OCI-LY7 (cell line): Measurements from ENCODE around the gene RSAD2. TPM values are rescaled to one million over a fixed set of nuclear protein-coding genes. Genes with fewer than 3 reads are reported as not detected.
"Not testable (repeated sequence)": the region's sequence is repeated elsewhere in the genome, so short reads cannot be mapped to it uniquely, and the experiment has no call there.

Experiments
- BruUV-seq: library from RNA; stranded (reverse); fragments of 400-500 nt; replicated peaks from 2 replicates; lab custom pipeline; 2021; lab: Mats Ljungman, UMichigan
- CTCF ChIA-PET: fragments of 300-600 bp; sonication (Branson Sonifier 250); formaldehyde crosslinking; loops from one replicate; lab custom pipeline; 2022; ENCODE audit warnings: antibody characterized with exemption; ENCODE audit not compliant: unreplicated experiment; lab: Charles Lee
- POLR2A ChIA-PET: fragments of 300-600 bp; sonication (Branson Sonifier 250); formaldehyde crosslinking; loops from one replicate; lab custom pipeline; 2022; ENCODE audit warnings: antibody characterized with exemption; lab: Charles Lee
- DNase-seq: peaks from one replicate; pipeline ENCODE4 v3.0.0-alpha.2; 2015; ENCODE audit warnings: low spot score
- H2AFZ ChIP-seq: fragments of 200-600 bp; sonication (generic), shearing (Covaris generic); 2 replicates; pipeline ENCODE4 v1.6.1; 2014; ENCODE audit warnings: mild to moderate bottlenecking, antibody characterized with exemption, low read length, moderate library complexity
- H3K27ac ChIP-seq: fragments of 200-600 bp; sonication (generic); 2 replicates; pipeline ENCODE4 v1.5.1; 2014; ENCODE audit warnings: mixed run types, low read depth, mild to moderate bottlenecking, moderate library complexity, low read length, inconsistent platforms; ENCODE audit not compliant: poor library complexity, severe bottlenecking
- H3K36me3 ChIP-seq: fragments of 200-600 bp; sonication (generic); 2 replicates; pipeline ENCODE4 v1.6.1; 2014; ENCODE audit warnings: mild to moderate bottlenecking, antibody characterized with exemption, low read length, moderate library complexity, mixed read lengths; ENCODE audit not compliant: insufficient read depth
- H3K4me1 ChIP-seq: fragments of 200-600 bp; sonication (generic); 2 replicates; pipeline ENCODE4 v1.5.1; 2014; ENCODE audit warnings: mild to moderate bottlenecking, low read length; ENCODE audit not compliant: insufficient read depth, poor library complexity, severe bottlenecking
- H3K4me2 ChIP-seq: fragments of 200-600 bp; sonication (generic); 2 replicates; pipeline ENCODE4 v1.6.1; 2014; ENCODE audit warnings: mild to moderate bottlenecking, low read length
- H3K4me3 ChIP-seq: fragments of 200-600 bp; sonication (generic); 2 replicates; pipeline ENCODE4 v1.5.1; 2014; ENCODE audit warnings: mild to moderate bottlenecking, low read depth, low read length; ENCODE audit not compliant: poor library complexity, severe bottlenecking
- H3K79me2 ChIP-seq: fragments of 200-600 bp; sonication (generic); 2 replicates; pipeline ENCODE4 v1.6.1; 2016; ENCODE audit warnings: low read depth, mild to moderate bottlenecking, low read length, moderate library complexity, mixed read lengths; ENCODE audit not compliant: insufficient read depth
- H3K9me2 ChIP-seq: fragments of 200-600 bp; sonication (generic); 2 replicates; pipeline ENCODE4 v1.6.1; 2016; ENCODE audit warnings: mild to moderate bottlenecking, low read length, mixed read lengths; ENCODE audit not compliant: insufficient read depth
- H3K9me3 ChIP-seq: fragments of 200-600 bp; sonication (generic); 2 replicates; pipeline ENCODE4 v1.6.1; 2014; ENCODE audit warnings: mild to moderate bottlenecking, mixed run types, low read length, mixed read lengths
- H4K20me1 ChIP-seq: fragments of 200-600 bp; sonication (generic); 2 replicates; pipeline ENCODE4 v1.6.1; 2014; ENCODE audit warnings: mild to moderate bottlenecking, antibody characterized with exemption, low read length, moderate library complexity, mixed read lengths; ENCODE audit not compliant: insufficient read depth
- CTCF ChIP-seq: fragments of 200-600 bp; sonication (generic); conservative IDR thresholded peaks from 2 replicates; pipeline ENCODE4 v1.5.1; 2014; ENCODE audit warnings: mild to moderate bottlenecking, antibody characterized with exemption, low read length, moderate library complexity, mixed read lengths
- EZH2phosphoT487 ChIP-seq: fragments of 200-600 bp; sonication (generic); IDR thresholded peaks from 2 replicates; pipeline ENCODE4 v1.6.1; 2018; ENCODE audit warnings: low read depth, borderline replicate concordance, mild to moderate bottlenecking, mixed run types, antibody characterized with exemption, low read length, moderate library complexity, mixed read lengths
- intact Hi-C: fragments of 100-400 bp; cut with micrococcal nuclease; formaldehyde crosslinking; loops from one replicate; pipeline ENCODE4 v1.10.0; 2022; ENCODE audit not compliant: unreplicated experiment
- total RNA-seq, 2 experiments: library from RNA; depleted of rRNA in 1 of 2; stranded (reverse); fragments of >200 nt in 1 of 2; shearing (Covaris generic) in 1 of 2; gene quantifications; 2 replicates each; pipeline ENCODE4 v1.2.3, GENCODE V29; 2014 to 2022

The RSAD2 gene
- total RNA-seq, 2 experiments from 2014 or later: not detected

- Histone ChIP-seq H2AFZ (no peak overlapping the region), H4K20me1 (no peaks in the 10 kb centered on the region), H3K4me3 (no peak overlapping the region), H3K4me1 (no peaks in the 10 kb centered on the region), H3K27ac (no peak overlapping the region), H3K4me2 (no peak overlapping the region), H3K9me3 (no peaks in the 10 kb centered on the region), H3K79me2 (no peaks in the 10 kb centered on the region), H3K36me3 (no peaks in the 10 kb centered on the region), H3K9me2 (no peaks in the 10 kb centered on the region)
- DNase-seq: no peak
- POLR2A ChIA-PET: no interaction called here
- intact Hi-C loops: no loop called here
- TF ChIP-seq EZH2phosphoT487 (no peak), CTCF (no peak)
- CTCF ChIA-PET: no interaction called here
- no TSS peak for BruUV-seq
These were observed 23.2 kb upstream of the RSAD2 start for GRCh38 chr2:6854416-6854815.

GRCh38 chr2:6855860-6856547 is 21.6 kb upstream of the RSAD2 start:
- H3K4me1 ChIP-seq: no peaks in the 10 kb centered on the region
- H3K79me2 ChIP-seq: no peaks in the 10 kb centered on the region
- no peak overlapping the region for H2AFZ ChIP-seq
- no peaks in the 10 kb centered on the region for H3K9me3 ChIP-seq
- no peak overlapping the region for H3K4me2 ChIP-seq
- ChIA-PET POLR2A (no interaction called here), CTCF (no interaction called here)
- H3K9me2 ChIP-seq: no peaks in the 10 kb centered on the region
- no peaks in the 10 kb centered on the region for H4K20me1 ChIP-seq
- TF ChIP-seq EZH2phosphoT487 (no peak), CTCF (no peak)
- no peak overlapping the region for H3K27ac ChIP-seq
- H3K36me3 ChIP-seq: no peaks in the 10 kb centered on the region
- no peak overlapping the region for H3K4me3 ChIP-seq
- BruUV-seq: no TSS peak
- intact Hi-C loops: no loop called here
- DNase-seq: no peak

- Histone ChIP-seq H3K4me1 (no peaks in the 10 kb centered on the region), H3K27ac (no peak overlapping the region), H3K4me2 (no peak overlapping the region), H3K9me2 (no peaks in the 10 kb centered on the region), H3K36me3 (no peaks in the 10 kb centered on the region), H4K20me1 (no peaks in the 10 kb centered on the region), H3K79me2 (no peaks in the 10 kb centered on the region), H3K9me3 (no peaks in the 10 kb centered on the region), H2AFZ (no peak overlapping the region), H3K4me3 (no peak overlapping the region)
- CTCF ChIA-PET: no interaction called here
- no peak for DNase-seq
- no peak for TF ChIP-seq CTCF
- no peak for TF ChIP-seq EZH2phosphoT487
- POLR2A ChIA-PET: interaction anchor here (0.6 kb wide), 1 partner anchor 22 kb away, joined by 3 read pairs; no protein-coding TSS in a partner anchor
- intact Hi-C loops: no loop called here
- no TSS peak for BruUV-seq
These were observed 21.0 kb upstream of the RSAD2 start for GRCh38 chr2:6856548-6856920.

GRCh38 chr2:6858466-6859027 is 19.0 kb upstream of the RSAD2 start:
- H4K20me1 ChIP-seq, H3K9me2 ChIP-seq, intact Hi-C loops, H3K4me2 ChIP-seq, BruUV-seq, H3K79me2 ChIP-seq, H3K4me1 ChIP-seq, H3K27ac ChIP-seq, H3K4me3 ChIP-seq, DNase-seq, H2AFZ ChIP-seq, H3K36me3 ChIP-seq, H3K9me3 ChIP-seq: not testable (repeated sequence)
- POLR2A ChIA-PET: interaction anchor here (1.5 kb wide), 1 partner anchor 19 kb away, joined by 3 read pairs; the partner anchor contains the start of gene RSAD2
- CTCF ChIA-PET: interaction anchor here (1.2 kb wide), 1 partner anchor 19 kb away, joined by 3 read pairs; the partner anchor contains the start of gene RSAD2
